ENCODE data around the gene ACHE. TPM values are rescaled to one million over a fixed set of nuclear protein-coding genes. Genes with fewer than 3 reads are reported as not detected.
"Not testable (repeated sequence)": the region's sequence is repeated elsewhere in the genome, so short reads cannot be mapped to it uniquely, and the experiment has no call there.

ACHE gene
- total RNA-seq, 1 donor from 2014 or later = not detected

GRCh38 chr7:100942045-100942774, 46.5 kb upstream of the ACHE start:
- no peak overlapping the region for H3K4me3 Mint-ChIP-seq
- no peak overlapping the region for H3K4me2 ChIP-seq
- no peak for TF ChIP-seq EZH2 (IDR thresholded peaks at IDR 0.05)
- TF ChIP-seq CTCF (IDR thresholded peaks at IDR 0.05) = no peak
- no peak for TF ChIP-seq EZH2phosphoT487 (IDR thresholded peaks at IDR 0.05)

GRCh38 chr7:100936167-100936566, 40.5 kb upstream of the ACHE start:
- H3K9me3 ChIP-seq (ENCODE audit: low read depth); H3K4me1 ChIP-seq; H3K27ac ChIP-seq; H3K36me3 Mint-ChIP-seq; H4K20me1 ChIP-seq (ENCODE audit: low read depth); H3K4me2 ChIP-seq; H3F3A ChIP-seq (ENCODE audit: low read depth); H3K27me3 ChIP-seq; H3K4me3 ChIP-seq; H3K36me3 ChIP-seq; H3K4me3 Mint-ChIP-seq; H3K4me1 Mint-ChIP-seq; DNase-seq (ENCODE audit: low spot score); H2AFZ ChIP-seq (replicated peaks); H3K27ac Mint-ChIP-seq; H3K9ac ChIP-seq; H3K79me2 ChIP-seq (ENCODE audit: low read depth); H3K27me3 Mint-ChIP-seq (ENCODE audit: insufficient read depth, low read depth): not testable (repeated sequence)
- peaks cover 16% of the 10 kb centered on the region for H3K9me3 Mint-ChIP-seq

More at GRCh38 chr7:100942045-100942774, 46.5 kb upstream of the ACHE start:
- H3K79me2 ChIP-seq (ENCODE audit: low read depth) = no peaks in the 10 kb centered on the region
- Mint-ChIP-seq H3K4me1 (peaks cover 4% of the 10 kb centered on the region), H3K36me3 (no peaks in the 10 kb centered on the region), H3K27me3 (ENCODE audit: insufficient read depth, low read depth) (peaks cover 10% of the 10 kb centered on the region), H3K9me3 (peaks cover 17% of the 10 kb centered on the region), H3K27ac (no peak overlapping the region)
- H3K27me3 ChIP-seq = no peaks in the 10 kb centered on the region
- no peak for DNase-seq (ENCODE audit: low spot score)
- no peaks in the 10 kb centered on the region for H3K9me3 ChIP-seq (ENCODE audit: low read depth)
- H3F3A ChIP-seq (ENCODE audit: low read depth) = no peaks in the 10 kb centered on the region
- H3K4me1 ChIP-seq = peaks cover 7% of the 10 kb centered on the region
- H3K27ac ChIP-seq = no peak overlapping the region
- no peaks in the 10 kb centered on the region for H3K36me3 ChIP-seq
- no peaks in the 10 kb centered on the region for H4K20me1 ChIP-seq (ENCODE audit: low read depth)
- no peak overlapping the region for H3K9ac ChIP-seq
- H2AFZ ChIP-seq (replicated peaks) = no peak overlapping the region
- no peak overlapping the region for H3K4me3 ChIP-seq

- H3K4me3 Mint-ChIP-seq, H3K36me3 Mint-ChIP-seq: not testable (repeated sequence)
Observed at GRCh38 chr7:100935381-100935780, 39.7 kb upstream of the ACHE start.

GRCh38 chr7:100933734-100934133, 38.0 kb upstream of the ACHE start:
- Histone ChIP-seq H3K9ac (no peak overlapping the region), H3K27me3 (no peaks in the 10 kb centered on the region), H4K20me1 (ENCODE audit: low read depth) (no peaks in the 10 kb centered on the region), H3K36me3 (no peaks in the 10 kb centered on the region), H3K79me2 (ENCODE audit: low read depth) (no peaks in the 10 kb centered on the region), H3K27ac (no peak overlapping the region), H3F3A (ENCODE audit: low read depth) (no peaks in the 10 kb centered on the region), H3K9me3 (ENCODE audit: low read depth) (peaks cover 4% of the 10 kb centered on the region), H2AFZ (replicated peaks) (no peak overlapping the region), H3K4me2 (no peak overlapping the region), H3K4me3 (no peak overlapping the region), H3K4me1 (no peaks in the 10 kb centered on the region)
- Mint-ChIP-seq H3K36me3 (no peaks in the 10 kb centered on the region), H3K9me3 (peaks cover 9% of the 10 kb centered on the region), H3K4me3 (no peak overlapping the region), H3K4me1 (no peaks in the 10 kb centered on the region), H3K27me3 (ENCODE audit: insufficient read depth, low read depth) (peaks cover 4% of the 10 kb centered on the region), H3K27ac (no peak overlapping the region)
- TF ChIP-seq EZH2phosphoT487 (IDR thresholded peaks at IDR 0.05) (no peak), EZH2 (IDR thresholded peaks at IDR 0.05) (no peak), CTCF (IDR thresholded peaks at IDR 0.05) (no peak)
- DNase-seq (ENCODE audit: low spot score) = no peak

More at GRCh38 chr7:100935381-100935780, 39.7 kb upstream of the ACHE start:
- not testable (repeated sequence) for H3K4me1 Mint-ChIP-seq; H3K4me1 ChIP-seq; H3K27me3 ChIP-seq; H3K9ac ChIP-seq; H3K27ac Mint-ChIP-seq; H3K27ac ChIP-seq; H3K27me3 Mint-ChIP-seq (ENCODE audit: insufficient read depth, low read depth); H4K20me1 ChIP-seq (ENCODE audit: low read depth); H3K9me3 ChIP-seq (ENCODE audit: low read depth); H3K4me3 ChIP-seq; H2AFZ ChIP-seq (replicated peaks); H3K4me2 ChIP-seq; H3F3A ChIP-seq (ENCODE audit: low read depth); DNase-seq (ENCODE audit: low spot score); H3K79me2 ChIP-seq (ENCODE audit: low read depth); H3K36me3 ChIP-seq
- H3K9me3 Mint-ChIP-seq = peaks cover 19% of the 10 kb centered on the region
